Neural cell (in vitro differentiated cells): ENCODE results near the gene SEMA7A. TPM values are rescaled to one million over a fixed set of nuclear protein-coding genes. Genes with fewer than 3 reads are reported as not detected.

Experiments used
- H2AFZ ChIP-seq: fragments of 200-600, 300-800 bp; sonication (generic), shearing (Covaris generic); 2 replicates; pipeline ENCODE4 v1.6.0; 2014; ENCODE audit warnings: low read depth, mild to moderate bottlenecking, antibody characterized with exemption, low read length, moderate library complexity
- H3F3A ChIP-seq: fragments of 200-600 bp; shearing (Covaris generic); 2 replicates; pipeline ENCODE4 v1.6.1; 2016; ENCODE audit warnings: mild to moderate bottlenecking, moderate library complexity, mixed read lengths, antibody characterized with exemption, low read length; ENCODE audit not compliant: insufficient read depth, poor library complexity, severe bottlenecking
- H3K27ac ChIP-seq: fragments of 200-600, 300-800 bp; sonication (generic), shearing (Covaris generic); 2 replicates; pipeline ENCODE4 v1.5.1; 2014; ENCODE audit warnings: mild to moderate bottlenecking, low read length, moderate library complexity
- H3K27me3 ChIP-seq: fragments of 300-800, 200-600 bp; sonication (generic), shearing (Covaris generic); 2 replicates; pipeline ENCODE4 v1.6.0; 2014; ENCODE audit warnings: mild to moderate bottlenecking, low read depth, low read length, moderate library complexity; ENCODE audit not compliant: insufficient read depth
- H3K36me3 ChIP-seq: fragments of 300-800, 200-600 bp; sonication (generic), shearing (Covaris generic); 2 replicates; pipeline ENCODE4 v1.5.1; 2014; ENCODE audit warnings: mild to moderate bottlenecking, antibody characterized with exemption, low read length, moderate library complexity; ENCODE audit not compliant: insufficient read depth
- H3K4me2 ChIP-seq: fragments of 300-800, 200-600 bp; sonication (generic), shearing (Covaris generic); 2 replicates; pipeline ENCODE4 v1.6.0; 2014; ENCODE audit warnings: mild to moderate bottlenecking, low read length
- H3K4me3 ChIP-seq: fragments of 300-800, 200-600 bp; sonication (generic), shearing (Covaris generic); 2 replicates; pipeline ENCODE4 v1.5.1; 2014; ENCODE audit warnings: mild to moderate bottlenecking, low read length, moderate library complexity
- H3K79me2 ChIP-seq: fragments of 200-600 bp; shearing (Covaris generic); replicated peaks from 2 replicates; pipeline ENCODE4 v1.6.0; 2014; ENCODE audit warnings: mild to moderate bottlenecking, low read length, moderate library complexity; ENCODE audit not compliant: insufficient read depth
- H3K9ac ChIP-seq: fragments of 300-800, 200-600 bp; sonication (generic), shearing (Covaris generic); 2 replicates; pipeline ENCODE4 v1.6.1; 2016; ENCODE audit warnings: mild to moderate bottlenecking, low read length, mixed read lengths
- H3K9me2 ChIP-seq: fragments of 200-600 bp; shearing (Covaris generic); 2 replicates; pipeline ENCODE4 v1.6.1; 2016; ENCODE audit warnings: mild to moderate bottlenecking, low read length, mixed read lengths; ENCODE audit not compliant: insufficient read depth
- H3K9me3 ChIP-seq: fragments of 200-600, 300-800 bp; sonication (generic), shearing (Covaris generic); 2 replicates; pipeline ENCODE4 v1.6.1; 2016; ENCODE audit warnings: mild to moderate bottlenecking, mixed run types, low read length, moderate library complexity, mixed read lengths
- H4K20me1 ChIP-seq: fragments of 200-600 bp; shearing (Covaris generic); 2 replicates; pipeline ENCODE4 v1.6.1; 2016; ENCODE audit warnings: mild to moderate bottlenecking, mixed run types; ENCODE audit not compliant: insufficient read depth
- CTCF ChIP-seq: fragments of 450-650 bp; IDR thresholded peaks from 2 replicates; pipeline ENCODE4 v1.5.1; 2014; ENCODE audit warnings: antibody characterized with exemption, mild to moderate bottlenecking, moderate library complexity; ENCODE audit not compliant: poor library complexity, severe bottlenecking
- EP300 ChIP-seq: fragments of 450-650 bp; conservative IDR thresholded peaks from 2 replicates; pipeline ENCODE4 v1.6.1; 2014; ENCODE audit warnings: antibody characterized with exemption, mild to moderate bottlenecking, moderate library complexity; ENCODE audit not compliant: poor library complexity, severe bottlenecking
- EZH2 ChIP-seq: fragments of 200-600, 300-800 bp; shearing (Covaris generic), sonication (generic); IDR thresholded peaks from 2 replicates; pipeline ENCODE4 v1.6.1; 2014; ENCODE audit warnings: antibody characterized with exemption, low read length, borderline replicate concordance, mild to moderate bottlenecking; ENCODE audit not compliant: insufficient read depth, poor library complexity, severe bottlenecking
- MXI1 ChIP-seq: fragments of 450-650 bp; conservative IDR thresholded peaks from 2 replicates; pipeline ENCODE4 v1.6.1; 2014; ENCODE audit warnings: antibody characterized with exemption, mild to moderate bottlenecking; ENCODE audit not compliant: poor library complexity, severe bottlenecking
- POLR2AphosphoS5 ChIP-seq: IDR thresholded peaks from 2 replicates; pipeline ENCODE4 v1.6.1; 2012
- RAD21 ChIP-seq: fragments of 450-650 bp; conservative IDR thresholded peaks from 2 replicates; pipeline ENCODE4 v1.6.1; 2014; ENCODE audit warnings: antibody characterized with exemption, mild to moderate bottlenecking, moderate library complexity
- SMC3 ChIP-seq: fragments of 450-650 bp; conservative IDR thresholded peaks from 2 replicates; pipeline ENCODE4 v1.6.1; 2014; ENCODE audit warnings: antibody characterized with exemption, mild to moderate bottlenecking, moderate library complexity; ENCODE audit not compliant: poor library complexity
- TAF1 ChIP-seq: IDR thresholded peaks from 2 replicates; pipeline ENCODE4 v1.6.1; 2012; ENCODE audit warnings: low read depth
- polyA plus RNA-seq: library from polyadenylated mRNA; depleted of rRNA; stranded (reverse); fragments of >200 nt; gene quantifications from 2 replicates; pipeline ENCODE4 v1.2.3, GENCODE V29; 2014
- TF ChIP-seq, protein P1 (sequence below): IDR thresholded peaks from 2 replicates; pipeline ENCODE4 v1.6.1; 2012; ENCODE audit warnings: borderline replicate concordance

SEMA7A gene
- polyA plus RNA-seq, 1 donor from 2014 or later, result 28.8 TPM

DNA sequence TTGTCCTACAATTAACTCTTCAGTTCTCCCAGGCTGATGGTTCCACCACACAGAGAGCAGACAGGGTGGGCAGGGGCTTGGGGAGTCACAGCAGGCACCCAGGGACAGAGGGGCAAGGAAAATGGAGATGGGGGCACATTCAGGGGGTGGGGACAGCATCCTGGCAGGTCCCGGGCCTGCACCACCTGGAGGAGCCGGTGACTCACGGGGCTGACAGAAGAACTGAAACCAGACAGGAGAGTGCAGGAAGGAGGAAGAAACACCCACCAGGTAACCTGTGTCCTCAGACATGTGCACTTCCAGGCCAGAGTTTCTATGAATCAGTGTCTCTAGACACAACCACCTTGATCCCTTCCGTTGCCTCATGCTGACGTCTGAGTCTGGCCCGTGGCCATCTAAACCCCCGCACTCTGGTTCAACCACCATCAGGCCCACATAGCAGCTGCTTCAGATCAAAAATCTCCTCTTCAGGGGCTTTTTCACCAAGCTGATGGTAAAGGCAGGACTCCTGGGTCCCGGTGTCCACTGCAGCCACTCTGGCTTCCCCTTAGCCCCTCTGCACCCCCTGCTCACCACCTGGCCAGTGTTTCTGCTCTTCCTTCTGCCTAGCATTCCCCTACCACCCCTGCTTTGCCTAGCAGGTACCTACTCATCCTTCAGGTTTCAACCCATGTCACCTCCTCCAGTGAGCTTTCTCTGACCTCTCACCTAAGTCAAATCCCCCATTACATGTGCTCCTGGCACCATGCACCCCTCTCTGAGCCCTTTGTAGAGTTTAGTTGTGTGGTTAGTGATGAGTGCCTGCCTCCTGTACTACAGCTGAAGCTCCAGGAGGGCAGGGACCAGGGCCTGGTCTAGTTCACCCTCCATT is 49.8 kb downstream of the SEMA7A start:
- TF ChIP-seq TAF1 (no peak), POLR2AphosphoS5 (no peak), MXI1 (no peak), RAD21 (no peak), EZH2 (no peak)
- H3K27ac ChIP-seq, result no peak overlapping the region
- no peak overlapping the region for H3K4me3 ChIP-seq
- no peaks in the 10 kb centered on the region for H4K20me1 ChIP-seq
- no peak overlapping the region for H3K9ac ChIP-seq
- no peaks in the 10 kb centered on the region for H3K9me3 ChIP-seq
- H2AFZ ChIP-seq, result no peak overlapping the region
- no peaks in the 10 kb centered on the region for H3F3A ChIP-seq
- no peaks in the 10 kb centered on the region for H3K79me2 ChIP-seq
- H3K36me3 ChIP-seq, result no peaks in the 10 kb centered on the region
- no peaks in the 10 kb centered on the region for H3K9me2 ChIP-seq
- H3K27me3 ChIP-seq, result no peaks in the 10 kb centered on the region
- no peak overlapping the region for H3K4me2 ChIP-seq

- Histone ChIP-seq H3K9ac (no peak overlapping the region), H3K27me3 (no peaks in the 10 kb centered on the region), H3K79me2 (no peaks in the 10 kb centered on the region), H3K27ac (no peak overlapping the region), H4K20me1 (no peaks in the 10 kb centered on the region), H3K4me2 (no peak overlapping the region), H3K36me3 (no peaks in the 10 kb centered on the region), H3K9me3 (no peaks in the 10 kb centered on the region), H2AFZ (no peak overlapping the region), H3F3A (no peaks in the 10 kb centered on the region), H3K4me3 (no peak overlapping the region), H3K9me2 (no peaks in the 10 kb centered on the region)
- no peak for TF ChIP-seq EZH2
- no peak for TF ChIP-seq RAD21
- no peak for TF ChIP-seq CTCF
- TF ChIP-seq EP300, result no peak
- no peak for TF ChIP-seq SMC3
- TF ChIP-seq MXI1, result no peak
- TF ChIP-seq, protein P1, sequence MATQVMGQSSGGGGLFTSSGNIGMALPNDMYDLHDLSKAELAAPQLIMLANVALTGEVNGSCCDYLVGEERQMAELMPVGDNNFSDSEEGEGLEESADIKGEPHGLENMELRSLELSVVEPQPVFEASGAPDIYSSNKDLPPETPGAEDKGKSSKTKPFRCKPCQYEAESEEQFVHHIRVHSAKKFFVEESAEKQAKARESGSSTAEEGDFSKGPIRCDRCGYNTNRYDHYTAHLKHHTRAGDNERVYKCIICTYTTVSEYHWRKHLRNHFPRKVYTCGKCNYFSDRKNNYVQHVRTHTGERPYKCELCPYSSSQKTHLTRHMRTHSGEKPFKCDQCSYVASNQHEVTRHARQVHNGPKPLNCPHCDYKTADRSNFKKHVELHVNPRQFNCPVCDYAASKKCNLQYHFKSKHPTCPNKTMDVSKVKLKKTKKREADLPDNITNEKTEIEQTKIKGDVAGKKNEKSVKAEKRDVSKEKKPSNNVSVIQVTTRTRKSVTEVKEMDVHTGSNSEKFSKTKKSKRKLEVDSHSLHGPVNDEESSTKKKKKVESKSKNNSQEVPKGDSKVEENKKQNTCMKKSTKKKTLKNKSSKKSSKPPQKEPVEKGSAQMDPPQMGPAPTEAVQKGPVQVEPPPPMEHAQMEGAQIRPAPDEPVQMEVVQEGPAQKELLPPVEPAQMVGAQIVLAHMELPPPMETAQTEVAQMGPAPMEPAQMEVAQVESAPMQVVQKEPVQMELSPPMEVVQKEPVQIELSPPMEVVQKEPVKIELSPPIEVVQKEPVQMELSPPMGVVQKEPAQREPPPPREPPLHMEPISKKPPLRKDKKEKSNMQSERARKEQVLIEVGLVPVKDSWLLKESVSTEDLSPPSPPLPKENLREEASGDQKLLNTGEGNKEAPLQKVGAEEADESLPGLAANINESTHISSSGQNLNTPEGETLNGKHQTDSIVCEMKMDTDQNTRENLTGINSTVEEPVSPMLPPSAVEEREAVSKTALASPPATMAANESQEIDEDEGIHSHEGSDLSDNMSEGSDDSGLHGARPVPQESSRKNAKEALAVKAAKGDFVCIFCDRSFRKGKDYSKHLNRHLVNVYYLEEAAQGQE, result no peak
Observed at GRCh38 chr15:74383286-74383685, 50.5 kb downstream of the SEMA7A start.
